ENCODE results near the gene KCND1.

KCND1 gene

GRCh38 chrX:49000636-49001035 lies 29.0 kb upstream of the KCND1 start:
- TF ChIP-seq, protein P1, sequence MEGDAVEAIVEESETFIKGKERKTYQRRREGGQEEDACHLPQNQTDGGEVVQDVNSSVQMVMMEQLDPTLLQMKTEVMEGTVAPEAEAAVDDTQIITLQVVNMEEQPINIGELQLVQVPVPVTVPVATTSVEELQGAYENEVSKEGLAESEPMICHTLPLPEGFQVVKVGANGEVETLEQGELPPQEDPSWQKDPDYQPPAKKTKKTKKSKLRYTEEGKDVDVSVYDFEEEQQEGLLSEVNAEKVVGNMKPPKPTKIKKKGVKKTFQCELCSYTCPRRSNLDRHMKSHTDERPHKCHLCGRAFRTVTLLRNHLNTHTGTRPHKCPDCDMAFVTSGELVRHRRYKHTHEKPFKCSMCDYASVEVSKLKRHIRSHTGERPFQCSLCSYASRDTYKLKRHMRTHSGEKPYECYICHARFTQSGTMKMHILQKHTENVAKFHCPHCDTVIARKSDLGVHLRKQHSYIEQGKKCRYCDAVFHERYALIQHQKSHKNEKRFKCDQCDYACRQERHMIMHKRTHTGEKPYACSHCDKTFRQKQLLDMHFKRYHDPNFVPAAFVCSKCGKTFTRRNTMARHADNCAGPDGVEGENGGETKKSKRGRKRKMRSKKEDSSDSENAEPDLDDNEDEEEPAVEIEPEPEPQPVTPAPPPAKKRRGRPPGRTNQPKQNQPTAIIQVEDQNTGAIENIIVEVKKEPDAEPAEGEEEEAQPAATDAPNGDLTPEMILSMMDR (IDR thresholded peaks at IDR 0.05; ENCODE audit: low read length, missing control alignments) = no peak
- no peak for DNase-seq (ENCODE audit: low read depth)
- H3K4me3 ChIP-seq (replicated peaks; ENCODE audit: low read depth, low read length) = no peak overlapping the region

GRCh38 chrX:48999030-48999429 lies 27.4 kb upstream of the KCND1 start:
- DNase-seq (ENCODE audit: low read depth) = no peak
- TF ChIP-seq, protein P1 (IDR thresholded peaks at IDR 0.05; ENCODE audit: low read length, missing control alignments) = no peak
- H3K4me3 ChIP-seq (replicated peaks; ENCODE audit: low read depth, low read length) = no peak overlapping the region

GRCh38 chrX:48998391-48998790 lies 26.7 kb upstream of the KCND1 start:
- peak; percentile 5 for DNase-seq (ENCODE audit: low read depth)
- no peak overlapping the region for H3K4me3 ChIP-seq (replicated peaks; ENCODE audit: low read depth, low read length)
- TF ChIP-seq, protein P1 (IDR thresholded peaks at IDR 0.05; ENCODE audit: low read length, missing control alignments) = no peak

DNA sequence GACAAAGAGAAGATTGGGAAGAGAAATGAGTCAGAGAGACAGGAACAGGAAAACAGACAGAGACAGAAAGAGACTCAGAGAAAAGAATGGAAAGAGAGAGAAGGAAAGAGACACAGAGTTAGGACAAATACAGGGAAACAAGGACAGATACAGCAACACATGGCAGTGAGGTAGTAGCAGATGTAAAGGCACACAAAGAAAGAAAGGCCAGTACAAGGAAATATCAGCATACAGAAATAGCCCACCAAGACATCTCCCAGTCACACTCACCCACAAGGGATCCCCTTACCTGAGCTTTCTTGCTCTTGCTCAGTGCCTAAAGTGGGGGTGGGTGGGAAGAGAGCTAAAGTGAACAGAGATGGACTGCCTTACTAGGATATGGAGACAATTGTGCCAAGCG lies 26.2 kb upstream of the KCND1 start:
- no peak for DNase-seq (ENCODE audit: low read depth)
- no peak overlapping the region for H3K4me3 ChIP-seq (replicated peaks; ENCODE audit: low read depth, low read length)
- TF ChIP-seq, protein P1 (IDR thresholded peaks at IDR 0.05; ENCODE audit: low read length, missing control alignments) = no peak

DNA sequence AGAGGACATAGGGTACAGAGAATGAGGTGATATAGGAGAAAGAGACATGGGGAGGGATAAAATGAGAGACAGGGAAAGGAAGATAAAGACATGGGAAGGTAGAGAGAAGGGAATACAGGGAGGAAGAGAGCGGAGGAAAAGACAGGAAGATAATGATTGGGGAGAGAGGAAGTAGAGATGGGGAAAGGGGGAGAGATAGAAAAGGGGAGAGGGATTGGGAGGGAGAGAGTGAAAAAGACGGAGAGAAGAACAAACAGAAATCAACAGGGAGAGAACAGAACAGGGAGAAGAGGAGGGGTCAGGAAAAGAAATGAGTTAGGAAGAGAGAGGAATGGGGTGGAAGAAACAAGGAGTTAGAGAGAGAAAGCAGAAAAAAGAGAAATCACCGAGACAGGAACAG lies 25.8 kb upstream of the KCND1 start:
- H3K4me3 ChIP-seq (replicated peaks; ENCODE audit: low read depth, low read length) = no peak overlapping the region
- no peak for DNase-seq (ENCODE audit: low read depth)
- TF ChIP-seq, protein P1 (IDR thresholded peaks at IDR 0.05; ENCODE audit: low read length, missing control alignments) = no peak

DNA sequence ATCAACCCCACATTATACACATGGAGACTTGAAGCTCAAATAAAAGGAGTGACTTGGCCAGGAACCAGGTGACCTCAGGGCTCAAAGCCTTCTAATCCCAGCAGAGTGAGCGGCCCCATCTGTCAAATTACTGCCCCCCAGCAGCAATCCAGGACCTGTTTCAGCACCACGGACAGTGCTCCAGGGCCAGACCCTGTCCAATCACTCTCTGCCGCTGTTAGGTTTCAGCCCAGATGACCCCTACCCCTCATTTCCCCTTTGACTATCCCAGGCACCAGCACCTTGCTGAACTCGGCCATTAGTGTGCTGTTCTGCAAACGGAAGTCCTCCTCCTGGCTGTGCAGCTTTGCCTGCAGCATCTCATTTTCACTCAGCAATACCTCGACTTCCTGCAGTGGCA lies 25.3 kb upstream of the KCND1 start:
- TF ChIP-seq, protein P1 (IDR thresholded peaks at IDR 0.05; ENCODE audit: low read length, missing control alignments) = no peak
- H3K4me3 ChIP-seq (replicated peaks; ENCODE audit: low read depth, low read length) = no peak overlapping the region
- DNase-seq (ENCODE audit: low read depth) = no peak

GRCh38 chrX:48992341-48992740 lies 20.7 kb upstream of the KCND1 start:
- DNase-seq (ENCODE audit: low read depth) = no peak
- H3K4me3 ChIP-seq (replicated peaks; ENCODE audit: low read depth, low read length) = no peak overlapping the region
- TF ChIP-seq, protein P1 (IDR thresholded peaks at IDR 0.05; ENCODE audit: low read length, missing control alignments) = no peak
